HTERT RPE-1 (cell line): ENCODE results near the gene FAAP100.

ENCODE experiments used
- in situ Hi-C: fragments of 300-500 bp; cut with MboI; formaldehyde crosslinking; loops from 4 replicates; pipeline ENCODE4 v1.14.3; 2020; ENCODE audit warnings: low sequenced_read_pairs

The FAAP100 gene

GRCh38 chr17:81491181-81491581 lies 61.0 kb downstream of the FAAP100 start:
- in situ Hi-C loops = no loop called here

- in situ Hi-C loops = no loop called here
Observed at GRCh38 chr17:81489998-81490992, 61.9 kb downstream of the FAAP100 start.
